Psoas muscle (tissue), 8 donors: ENCODE results near the gene STRIP1. TPM values are rescaled to one million over a fixed set of nuclear protein-coding genes. Genes with fewer than 3 reads are reported as not detected.
A peak's percentile ranks its signal among the peaks of the same experiment; 100 is the strongest.

ENCODE experiments used
- ATAC-seq, 4 donors: fragments of 200-7000 bp; cut with Tn5 transposase; one replicate each; pipeline ENCODE4 v1.9.1; 2020; ENCODE audit warnings: moderate library complexity in 3 of 4, mild to moderate bottlenecking in 2 of 4
- DNase-seq, 2 donors: peaks; one replicate each; pipeline ENCODE4 v3.0.0-alpha.2; 2020
- H3K27ac ChIP-seq: fragments of 200-600 bp; one replicate; pipeline ENCODE4 v1.8.0; 2022
- H3K27me3 ChIP-seq, 3 donors: fragments of 200-600 bp in 1 of 3; one replicate each; pipeline versions ENCODE4 v1.6.1 to v1.8.0; 2013 to 2022; ENCODE audit warnings: low read length in 2 of 3, mild to moderate bottlenecking in 2 of 3, moderate library complexity in 1 of 3; ENCODE audit not compliant: insufficient read depth in 3 of 3
- H3K36me3 ChIP-seq, 2 donors: fragments of 200-600 bp in 1 of 2; one replicate each; pipeline versions ENCODE4 v1.6.1 to v1.8.0; 2013 to 2022; ENCODE audit warnings: low read depth in 1 of 2, mild to moderate bottlenecking in 1 of 2, moderate library complexity in 1 of 2; ENCODE audit not compliant: insufficient read depth in 1 of 2
- H3K4me1 ChIP-seq: fragments of 200-600 bp; one replicate; pipeline ENCODE4 v1.8.0; 2022
- H3K4me3 ChIP-seq: fragments of 200-600 bp; one replicate; pipeline ENCODE4 v1.8.0; 2022; ENCODE audit warnings: mild to moderate bottlenecking
- H3K9me3 ChIP-seq: fragments of 200-600 bp; one replicate; pipeline ENCODE4 v1.8.0; 2022
- CTCF ChIP-seq: fragments of 200-600 bp; IDR thresholded peaks from one replicate; pipeline ENCODE4 v1.8.0; 2022; ENCODE audit warnings: antibody characterized with exemption
- whole genome bisulfite sequencing, 3 donors: extraction: QIAGEN DNeasy Blood & Tissue Kit; methylation state at CpG; one replicate each; pipeline versions ENCODE4 v1.1.6 to v1.1.7; 2013; 5-methylcytosine and 5-hydroxymethylcytosine counted together
- intact Hi-C, 2 donors: fragments of 100-400 bp; cut with DNase I; formaldehyde crosslinking; loops; one replicate each; pipeline versions ENCODE4 v1.11.0 to v1.14.2; 2022
- polyA plus RNA-seq, 3 donors: library from polyadenylated mRNA; stranded (reverse); fragments of 200-250 nt; gene quantifications; one replicate each; pipeline ENCODE4 v1.2.3, GENCODE V29; 2013
- total RNA-seq, 4 donors: library from RNA; stranded (reverse); fragmentation: NEBNext Ultra II Directional in 2 of 4; extraction: Animal tissue kit (Norgen Biotek cat#: 25700) in 2 of 4; gene quantifications; one replicate each; pipeline versions ENCODE4 v1.2.1 to v1.2.4, GENCODE V29; 2021 to 2023
- donor health status: healthy with polysubstance abuse.
- donor health status: DM: no; HTN: no; CAD: no; lungs with moderate emphysema.
- donor health status: Bipolar disorder and iron deficiency.
- donor health status: healthy.
- donor health status: DM: yes; HTN: yes; CAD: no.
- donor health status: DM: no; HTN: no; CAD: no.
- donor health status: DM: no; HTN: no; CAD: no.
- donor health status: DM: yes; HTN: yes; CAD: no.

Gene STRIP1
- total and polyA plus RNA-seq, 7 donors: 12.1 to 23.1 (median 16.4) TPM

- intact Hi-C loops: no loop called here
- peak in 1 of 2 donors; percentile 4 for DNase-seq
- Histone ChIP-seq H3K4me3 (no peak overlapping the region), H3K27me3 (peaks cover 0 to 5% (median 1%) of the 10 kb centered on the region in 3 donors), H3K27ac (no peak overlapping the region), H3K9me3 (no peaks in the 10 kb centered on the region), H3K36me3 (no peaks in the 10 kb centered on the region), H3K4me1 (no peaks in the 10 kb centered on the region)
- WGBS, 3 donors: 84 to 96% (median 94%) methylated on average over 2 of the region's 2 CpGs
- ATAC-seq: no peak
- no peak for TF ChIP-seq CTCF
Measured at GRCh38 chr1:110092991-110093390, 58.6 kb downstream of the STRIP1 start.

GRCh38 chr1:110094931-110095654 is 60.7 kb downstream of the STRIP1 start:
- Histone ChIP-seq H3K27ac (no peak overlapping the region), H3K9me3 (no peaks in the 10 kb centered on the region), H3K4me3 (no peak overlapping the region), H3K27me3 (peaks cover 0 to 3% (median under 1%) of the 10 kb centered on the region in 3 donors), H3K4me1 (no peaks in the 10 kb centered on the region), H3K36me3 (no peaks in the 10 kb centered on the region)
- WGBS, 3 donors: 55 to 67% (median 62%) methylated on average over 7 of the region's 7 CpGs
- TF ChIP-seq CTCF: no peak
- peak in 1 of 2 donors; percentile 23 for DNase-seq
- intact Hi-C loops: no loop called here
- no peak for ATAC-seq

- Histone ChIP-seq H3K27me3 (peaks cover 0 to 3% (median 0%) of the 10 kb centered on the region in 3 donors), H3K4me3 (no peak overlapping the region), H3K4me1 (no peaks in the 10 kb centered on the region), H3K9me3 (no peaks in the 10 kb centered on the region), H3K27ac (no peak overlapping the region), H3K36me3 (no peaks in the 10 kb centered on the region)
- intact Hi-C loops: no loop called here
- TF ChIP-seq CTCF: no peak
- no peak for ATAC-seq
- DNase-seq: peak in 1 of 2 donors; percentile 5
- WGBS, 3 donors: 76 to 82% (median 81%) methylated on average over 11 of the region's 11 CpGs
Measured at GRCh38 chr1:110097507-110098221, 63.2 kb downstream of the STRIP1 start.

GRCh38 chr1:110098222-110099026 is 64.0 kb downstream of the STRIP1 start:
- peaks cover 0 to 3% (median 0%) of the 10 kb centered on the region in 3 donors for H3K27me3 ChIP-seq
- 76 to 87% (median 80%) methylated on average over 9 of the region's 9 CpGs for whole genome bisulfite sequencing, 3 donors
- no peak overlapping the region for H3K4me3 ChIP-seq
- peak in 1 of 2 donors; percentile 19 for DNase-seq
- intact Hi-C loops: no loop called here
- H3K36me3 ChIP-seq: no peaks in the 10 kb centered on the region
- no peak for TF ChIP-seq CTCF
- H3K9me3 ChIP-seq: no peaks in the 10 kb centered on the region
- H3K27ac ChIP-seq: no peak overlapping the region
- H3K4me1 ChIP-seq: no peaks in the 10 kb centered on the region
- no peak for ATAC-seq
